ENCODE results near the gene MAGEB2.

DNA sequence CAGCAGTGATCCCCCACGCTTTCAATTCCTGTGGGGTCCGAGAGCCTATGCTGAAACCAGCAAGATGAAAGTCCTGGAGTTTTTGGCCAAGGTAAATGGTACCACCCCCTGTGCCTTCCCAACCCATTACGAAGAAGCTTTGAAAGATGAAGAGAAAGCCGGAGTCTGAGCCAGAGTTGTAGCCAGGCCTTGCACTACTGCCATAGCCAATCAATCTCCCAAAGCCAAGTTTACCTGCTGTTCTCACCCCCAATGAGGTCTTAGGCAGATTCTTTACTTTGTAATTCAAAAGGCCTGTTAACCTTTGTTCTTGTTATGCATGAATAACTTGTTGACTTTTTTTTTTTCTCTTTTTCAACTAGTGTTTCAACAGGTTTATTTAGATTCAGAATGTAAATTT is 4.0 kb downstream of the MAGEB2 start:
- TF ChIP-seq POLR2A (IDR thresholded peaks at IDR 0.05) (no peak), EP300 (IDR thresholded peaks at IDR 0.05) (no peak)
- TF ChIP-seq, protein P1, sequence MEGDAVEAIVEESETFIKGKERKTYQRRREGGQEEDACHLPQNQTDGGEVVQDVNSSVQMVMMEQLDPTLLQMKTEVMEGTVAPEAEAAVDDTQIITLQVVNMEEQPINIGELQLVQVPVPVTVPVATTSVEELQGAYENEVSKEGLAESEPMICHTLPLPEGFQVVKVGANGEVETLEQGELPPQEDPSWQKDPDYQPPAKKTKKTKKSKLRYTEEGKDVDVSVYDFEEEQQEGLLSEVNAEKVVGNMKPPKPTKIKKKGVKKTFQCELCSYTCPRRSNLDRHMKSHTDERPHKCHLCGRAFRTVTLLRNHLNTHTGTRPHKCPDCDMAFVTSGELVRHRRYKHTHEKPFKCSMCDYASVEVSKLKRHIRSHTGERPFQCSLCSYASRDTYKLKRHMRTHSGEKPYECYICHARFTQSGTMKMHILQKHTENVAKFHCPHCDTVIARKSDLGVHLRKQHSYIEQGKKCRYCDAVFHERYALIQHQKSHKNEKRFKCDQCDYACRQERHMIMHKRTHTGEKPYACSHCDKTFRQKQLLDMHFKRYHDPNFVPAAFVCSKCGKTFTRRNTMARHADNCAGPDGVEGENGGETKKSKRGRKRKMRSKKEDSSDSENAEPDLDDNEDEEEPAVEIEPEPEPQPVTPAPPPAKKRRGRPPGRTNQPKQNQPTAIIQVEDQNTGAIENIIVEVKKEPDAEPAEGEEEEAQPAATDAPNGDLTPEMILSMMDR (IDR thresholded peaks at IDR 0.05) = no peak
